WTC11 (cell line): ENCODE data around the gene TTLL5. TPM values are rescaled to one million over a fixed set of nuclear protein-coding genes. Genes with fewer than 3 reads are reported as not detected.
A peak's percentile ranks its signal among the peaks of the same experiment; 100 is the strongest.

Experiments
- ATAC-seq: fragments of 200-7000 bp; cut with Tn5 transposase; 2 replicates; pipeline ENCODE4 v1.10.0; 2021; ENCODE audit warnings: mild to moderate bottlenecking, moderate library complexity
- CTCF ChIA-PET: fragments of 300-600 bp; sonication (Branson Sonifier 250); formaldehyde crosslinking; loops from one replicate; lab custom pipeline; 2021; ENCODE audit warnings: antibody characterized with exemption; lab: Charles Lee
- POLR2A ChIA-PET: fragments of 350-600 bp; sonication (Branson Sonifier 250); formaldehyde crosslinking; loops from one replicate; lab custom pipeline; 2021; ENCODE audit warnings: antibody characterized with exemption; lab: Charles Lee
- DNase-seq: peaks from one replicate; pipeline ENCODE4 v3.0.0; 2021; ENCODE audit warnings: low spot score
- H3K27ac Mint-ChIP-seq: 2 replicates; pipeline ENCODE4 v1.8.0; 2021; ENCODE audit warnings: mixed read lengths
- H3K27me3 Mint-ChIP-seq: 2 replicates; pipeline ENCODE4 v1.8.0; 2021; ENCODE audit warnings: low read depth, mild to moderate bottlenecking, moderate library complexity, mixed read lengths
- H3K36me3 Mint-ChIP-seq: 2 replicates; pipeline ENCODE4 v1.8.0; 2021; ENCODE audit warnings: mixed read lengths
- H3K4me1 Mint-ChIP-seq: 2 replicates; pipeline ENCODE4 v1.8.0; 2022; ENCODE audit warnings: mixed read lengths
- H3K4me3 Mint-ChIP-seq: 2 replicates; pipeline ENCODE4 v1.8.0; 2021; ENCODE audit warnings: mild to moderate bottlenecking, moderate library complexity, mixed read lengths
- H3K9me3 Mint-ChIP-seq: 2 replicates; pipeline ENCODE4 v1.8.0; 2021; ENCODE audit warnings: mixed read lengths
- ATF1 ChIP-seq: sonication (generic); formaldehyde crosslinking; IDR thresholded peaks from 2 replicates; pipeline ENCODE4 v1.8.1; 2023; ENCODE audit warnings: mild to moderate bottlenecking, moderate library complexity, missing genetic modification reagents
- ELF4 ChIP-seq: sonication (generic); formaldehyde crosslinking; IDR thresholded peaks from 2 replicates; pipeline ENCODE4 v1.8.1; 2022; ENCODE audit warnings: low read depth, mild to moderate bottlenecking, moderate library complexity, missing genetic modification reagents
- JAZF1 ChIP-seq: fragments of 250-450 bp; sonication (Bioruptor Pico); IDR thresholded peaks from 2 replicates; pipeline ENCODE4 v1.9.0; 2021; ENCODE audit warnings: moderate library complexity, mild to moderate bottlenecking, inconsistent platforms
- PRRX2 ChIP-seq: fragments of 250-450 bp; sonication (Bioruptor Pico); IDR thresholded peaks from 2 replicates; pipeline ENCODE4 v1.8.0; 2021; ENCODE audit warnings: mild to moderate bottlenecking
- SMAD3 ChIP-seq: sonication (generic); formaldehyde crosslinking; IDR thresholded peaks from 2 replicates; pipeline ENCODE4 v1.8.0; 2022; ENCODE audit warnings: missing genetic modification reagents, mild to moderate bottlenecking, borderline replicate concordance
- TCF7 ChIP-seq: sonication (generic); formaldehyde crosslinking; IDR thresholded peaks from 2 replicates; pipeline ENCODE4 v1.8.0; 2022; ENCODE audit warnings: mild to moderate bottlenecking, low read depth, missing genetic modification reagents, moderate library complexity
- TEAD4 ChIP-seq: sonication (generic); formaldehyde crosslinking; IDR thresholded peaks from 2 replicates; pipeline ENCODE4 v1.8.0; 2022; ENCODE audit warnings: mild to moderate bottlenecking, missing genetic modification reagents
- TP53 ChIP-seq: sonication (generic); formaldehyde crosslinking; IDR thresholded peaks from 2 replicates; pipeline ENCODE4 v1.8.1; 2023; ENCODE audit warnings: mild to moderate bottlenecking, missing genetic modification reagents
- ZNF219 ChIP-seq: sonication (generic); formaldehyde crosslinking; IDR thresholded peaks from 2 replicates; pipeline ENCODE4 v1.8.0; 2023; ENCODE audit warnings: missing genetic modification reagents, mild to moderate bottlenecking, borderline replicate concordance
- ZNF232 ChIP-seq: sonication (generic); formaldehyde crosslinking; IDR thresholded peaks from 2 replicates; pipeline ENCODE4 v1.8.0; 2022; ENCODE audit warnings: mild to moderate bottlenecking, missing genetic modification reagents
- ZNF396 ChIP-seq: fragments of 250-450 bp; sonication (Bioruptor Pico); IDR thresholded peaks from 2 replicates; pipeline ENCODE4 v1.8.0; 2021; ENCODE audit warnings: mild to moderate bottlenecking, moderate library complexity, borderline replicate concordance
- total RNA-seq: library from RNA; stranded (reverse); gene quantifications from 3 replicates; pipeline ENCODE4 v1.2.3, GENCODE V29; 2021
- TF ChIP-seq, protein P1 (sequence below): fragments of 200-600 bp; IDR thresholded peaks from 2 replicates; pipeline ENCODE4 v1.8.0; 2022; ENCODE audit warnings: antibody characterized with exemption
- TF ChIP-seq, protein P2 (sequence below): sonication (generic); formaldehyde crosslinking; IDR thresholded peaks from 2 replicates; pipeline ENCODE4 v1.8.0; 2022; ENCODE audit warnings: missing genetic modification reagents
- TF ChIP-seq, protein P3 (sequence below): sonication (generic); formaldehyde crosslinking; IDR thresholded peaks from 2 replicates; pipeline ENCODE4 v1.8.0; 2022; ENCODE audit warnings: mild to moderate bottlenecking, missing genetic modification reagents
- TF ChIP-seq, protein P4 (sequence below): sonication (generic); formaldehyde crosslinking; IDR thresholded peaks from 2 replicates; pipeline ENCODE4 v1.8.1; 2022; ENCODE audit warnings: low read depth, missing genetic modification reagents, borderline replicate concordance
- TF ChIP-seq, protein P5 (sequence below): fragments of 250-450 bp; sonication (Bioruptor Pico); IDR thresholded peaks from 2 replicates; pipeline ENCODE4 v1.8.0; 2021; ENCODE audit warnings: mild to moderate bottlenecking
- TF ChIP-seq, protein P6 (sequence below): sonication (generic); formaldehyde crosslinking; IDR thresholded peaks from 2 replicates; pipeline ENCODE4 v1.8.1; 2022; ENCODE audit warnings: mild to moderate bottlenecking, missing genetic modification reagents, moderate library complexity, borderline replicate concordance
- TF ChIP-seq, protein P7 (sequence below): sonication (generic); formaldehyde crosslinking; IDR thresholded peaks from 2 replicates; pipeline ENCODE4 v1.8.0; 2022; ENCODE audit warnings: mild to moderate bottlenecking, missing genetic modification reagents

TTLL5 gene
- total RNA-seq, 1 experiment from 2014 or later, result 39.6 TPM

DNA sequence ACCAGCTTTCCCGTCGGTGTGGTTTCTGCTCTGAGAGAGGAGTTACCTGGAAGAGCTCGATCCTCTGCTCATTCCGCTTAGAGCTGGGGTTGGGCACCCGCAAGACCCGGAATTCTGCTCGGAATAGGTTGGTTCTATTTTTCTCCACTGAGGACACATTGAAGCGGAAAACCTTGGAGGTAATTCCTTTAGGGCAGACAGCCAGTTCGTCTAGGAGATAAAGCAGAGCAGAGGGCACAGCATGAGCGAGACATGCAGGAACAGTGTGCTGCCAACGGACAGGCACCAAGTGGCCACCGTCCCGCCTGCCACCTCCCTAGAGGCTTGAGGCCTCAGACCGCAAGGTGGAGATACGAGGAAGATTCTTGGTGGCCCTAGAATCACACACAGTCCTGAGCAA lies 310.5 kb downstream of the TTLL5 start:
- no peaks in the 10 kb centered on the region for H3K36me3 Mint-ChIP-seq
- 0 out of 2 replicates have a peak, but pooled peaks cover under 1% of the 10 kb centered on the region for H3K9me3 Mint-ChIP-seq
- ATAC-seq, result no peak
- no peak overlapping the region for H3K4me3 Mint-ChIP-seq
- POLR2A ChIA-PET, result no interaction called here
- TF ChIP-seq, protein P1, sequence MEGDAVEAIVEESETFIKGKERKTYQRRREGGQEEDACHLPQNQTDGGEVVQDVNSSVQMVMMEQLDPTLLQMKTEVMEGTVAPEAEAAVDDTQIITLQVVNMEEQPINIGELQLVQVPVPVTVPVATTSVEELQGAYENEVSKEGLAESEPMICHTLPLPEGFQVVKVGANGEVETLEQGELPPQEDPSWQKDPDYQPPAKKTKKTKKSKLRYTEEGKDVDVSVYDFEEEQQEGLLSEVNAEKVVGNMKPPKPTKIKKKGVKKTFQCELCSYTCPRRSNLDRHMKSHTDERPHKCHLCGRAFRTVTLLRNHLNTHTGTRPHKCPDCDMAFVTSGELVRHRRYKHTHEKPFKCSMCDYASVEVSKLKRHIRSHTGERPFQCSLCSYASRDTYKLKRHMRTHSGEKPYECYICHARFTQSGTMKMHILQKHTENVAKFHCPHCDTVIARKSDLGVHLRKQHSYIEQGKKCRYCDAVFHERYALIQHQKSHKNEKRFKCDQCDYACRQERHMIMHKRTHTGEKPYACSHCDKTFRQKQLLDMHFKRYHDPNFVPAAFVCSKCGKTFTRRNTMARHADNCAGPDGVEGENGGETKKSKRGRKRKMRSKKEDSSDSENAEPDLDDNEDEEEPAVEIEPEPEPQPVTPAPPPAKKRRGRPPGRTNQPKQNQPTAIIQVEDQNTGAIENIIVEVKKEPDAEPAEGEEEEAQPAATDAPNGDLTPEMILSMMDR, result no peak
- TF ChIP-seq, protein P2, sequence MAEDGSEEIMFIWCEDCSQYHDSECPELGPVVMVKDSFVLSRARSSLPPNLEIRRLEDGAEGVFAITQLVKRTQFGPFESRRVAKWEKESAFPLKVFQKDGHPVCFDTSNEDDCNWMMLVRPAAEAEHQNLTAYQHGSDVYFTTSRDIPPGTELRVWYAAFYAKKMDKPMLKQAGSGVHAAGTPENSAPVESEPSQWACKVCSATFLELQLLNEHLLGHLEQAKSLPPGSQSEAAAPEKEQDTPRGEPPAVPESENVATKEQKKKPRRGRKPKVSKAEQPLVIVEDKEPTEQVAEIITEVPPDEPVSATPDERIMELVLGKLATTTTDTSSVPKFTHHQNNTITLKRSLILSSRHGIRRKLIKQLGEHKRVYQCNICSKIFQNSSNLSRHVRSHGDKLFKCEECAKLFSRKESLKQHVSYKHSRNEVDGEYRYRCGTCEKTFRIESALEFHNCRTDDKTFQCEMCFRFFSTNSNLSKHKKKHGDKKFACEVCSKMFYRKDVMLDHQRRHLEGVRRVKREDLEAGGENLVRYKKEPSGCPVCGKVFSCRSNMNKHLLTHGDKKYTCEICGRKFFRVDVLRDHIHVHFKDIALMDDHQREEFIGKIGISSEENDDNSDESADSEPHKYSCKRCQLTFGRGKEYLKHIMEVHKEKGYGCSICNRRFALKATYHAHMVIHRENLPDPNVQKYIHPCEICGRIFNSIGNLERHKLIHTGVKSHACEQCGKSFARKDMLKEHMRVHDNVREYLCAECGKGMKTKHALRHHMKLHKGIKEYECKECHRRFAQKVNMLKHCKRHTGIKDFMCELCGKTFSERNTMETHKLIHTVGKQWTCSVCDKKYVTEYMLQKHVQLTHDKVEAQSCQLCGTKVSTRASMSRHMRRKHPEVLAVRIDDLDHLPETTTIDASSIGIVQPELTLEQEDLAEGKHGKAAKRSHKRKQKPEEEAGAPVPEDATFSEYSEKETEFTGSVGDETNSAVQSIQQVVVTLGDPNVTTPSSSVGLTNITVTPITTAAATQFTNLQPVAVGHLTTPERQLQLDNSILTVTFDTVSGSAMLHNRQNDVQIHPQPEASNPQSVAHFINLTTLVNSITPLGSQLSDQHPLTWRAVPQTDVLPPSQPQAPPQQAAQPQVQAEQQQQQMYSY (CRISPR knock-in tag), result peak; percentile 63
- TF ChIP-seq, protein P3, sequence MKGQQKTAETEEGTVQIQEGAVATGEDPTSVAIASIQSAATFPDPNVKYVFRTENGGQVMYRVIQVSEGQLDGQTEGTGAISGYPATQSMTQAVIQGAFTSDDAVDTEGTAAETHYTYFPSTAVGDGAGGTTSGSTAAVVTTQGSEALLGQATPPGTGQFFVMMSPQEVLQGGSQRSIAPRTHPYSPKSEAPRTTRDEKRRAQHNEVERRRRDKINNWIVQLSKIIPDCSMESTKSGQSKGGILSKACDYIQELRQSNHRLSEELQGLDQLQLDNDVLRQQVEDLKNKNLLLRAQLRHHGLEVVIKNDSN (CRISPR knock-in tag), result no peak
- TF ChIP-seq, all 79 proteins: peak for 1
- Mint-ChIP-seq H3K27me3 (no peaks in the 10 kb centered on the region), H3K27ac (no peak overlapping the region), H3K4me1 (peaks cover 13% of the 10 kb centered on the region)
- no peak for DNase-seq
- CTCF ChIA-PET, result interaction anchor here (1.3 kb wide), 1 partner anchor 11 kb away, joined by 7 read pairs; the partner anchor contains the start of gene TGFB3

DNA sequence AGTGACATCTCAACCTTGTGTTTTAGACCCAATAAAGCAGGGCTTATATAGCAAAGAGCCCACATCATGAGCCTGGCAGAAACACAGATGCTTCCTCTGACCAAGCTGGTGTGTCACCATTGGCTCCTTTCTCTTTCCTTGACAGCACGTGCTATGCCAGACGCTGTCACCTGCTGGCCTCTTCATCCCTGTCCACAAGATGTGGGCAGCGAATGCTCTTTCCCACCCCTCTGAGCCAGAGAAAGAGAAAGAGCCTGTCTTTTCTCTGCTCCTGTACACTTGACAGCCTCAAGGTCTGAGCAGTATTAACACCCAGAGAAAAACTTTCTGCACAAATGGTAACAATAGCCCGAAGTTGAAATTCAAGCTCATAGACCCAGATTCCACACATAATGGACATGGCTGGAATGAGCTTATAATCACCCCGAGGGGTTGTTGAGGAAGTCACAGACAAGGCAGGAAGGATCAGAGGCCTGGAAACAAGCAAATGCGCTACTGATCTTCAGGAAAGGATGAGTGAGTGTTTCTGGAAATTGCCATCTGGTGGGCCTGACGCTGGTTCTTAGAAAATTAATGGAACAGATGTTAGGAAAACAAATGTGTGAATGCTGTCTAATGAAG lies 311.9 kb downstream of the TTLL5 start:
- H3K9me3 Mint-ChIP-seq, result no peaks in the 10 kb centered on the region

DNA sequence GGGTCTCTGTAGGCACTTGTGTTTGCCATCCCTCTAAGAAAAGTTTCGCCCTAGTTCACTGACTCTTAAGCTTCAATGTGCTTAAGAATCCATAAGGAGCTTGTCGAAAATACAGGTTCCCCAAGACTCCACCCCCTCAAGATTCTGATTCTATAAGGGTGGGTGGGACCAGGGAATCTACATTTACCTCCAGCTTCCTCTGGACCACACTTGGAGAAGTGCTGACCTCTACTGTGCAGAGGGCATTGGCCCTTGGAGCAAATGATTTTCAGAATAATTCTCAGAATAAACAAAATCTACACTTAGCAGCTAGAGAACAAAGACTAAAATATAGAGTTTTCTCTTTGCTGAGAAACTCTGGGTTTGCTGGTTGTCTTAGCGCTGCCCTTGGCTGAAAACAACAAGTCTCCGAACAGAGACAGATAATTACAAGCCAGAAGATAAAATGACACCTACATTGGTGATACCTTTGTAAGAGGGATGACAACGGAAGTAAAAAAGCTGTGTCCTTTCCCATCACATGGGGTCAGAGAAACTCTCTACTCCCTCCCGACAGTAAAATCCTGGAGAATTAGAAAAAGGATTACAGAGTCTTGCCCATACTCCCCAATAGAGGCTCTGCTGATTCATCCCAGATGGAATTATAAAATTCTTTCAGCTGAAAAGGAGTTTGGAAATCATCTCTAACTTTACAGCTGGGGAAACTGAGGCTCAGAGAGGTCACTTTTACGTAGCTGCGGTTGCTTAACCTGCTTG lies 316.0 kb downstream of the TTLL5 start:
- POLR2A ChIA-PET, result interaction anchor here (0.5 kb wide), 1 partner anchor 62 kb away, joined by 5 read pairs; no protein-coding TSS in a partner anchor
- peaks cover 11% of the 10 kb centered on the region for H3K27me3 Mint-ChIP-seq
- no peaks in the 10 kb centered on the region for H3K9me3 Mint-ChIP-seq
- H3K27ac Mint-ChIP-seq, result no peak overlapping the region
- peak; percentile 34 for ATAC-seq
- peaks cover 52% of the 10 kb centered on the region for H3K4me1 Mint-ChIP-seq
- no peak for DNase-seq
- CTCF ChIA-PET, result interaction anchor here (0.9 to 10.6 kb wide), 10 partner anchors 49 to 416 kb away, joined by 3 to 307 read pairs (median 6); no protein-coding TSS in a partner anchor
- H3K36me3 Mint-ChIP-seq, result no peaks in the 10 kb centered on the region
- no peak overlapping the region for H3K4me3 Mint-ChIP-seq
- no peak for TF ChIP-seq TEAD4 (CRISPR knock-in tag)
- TF ChIP-seq, protein P4, sequence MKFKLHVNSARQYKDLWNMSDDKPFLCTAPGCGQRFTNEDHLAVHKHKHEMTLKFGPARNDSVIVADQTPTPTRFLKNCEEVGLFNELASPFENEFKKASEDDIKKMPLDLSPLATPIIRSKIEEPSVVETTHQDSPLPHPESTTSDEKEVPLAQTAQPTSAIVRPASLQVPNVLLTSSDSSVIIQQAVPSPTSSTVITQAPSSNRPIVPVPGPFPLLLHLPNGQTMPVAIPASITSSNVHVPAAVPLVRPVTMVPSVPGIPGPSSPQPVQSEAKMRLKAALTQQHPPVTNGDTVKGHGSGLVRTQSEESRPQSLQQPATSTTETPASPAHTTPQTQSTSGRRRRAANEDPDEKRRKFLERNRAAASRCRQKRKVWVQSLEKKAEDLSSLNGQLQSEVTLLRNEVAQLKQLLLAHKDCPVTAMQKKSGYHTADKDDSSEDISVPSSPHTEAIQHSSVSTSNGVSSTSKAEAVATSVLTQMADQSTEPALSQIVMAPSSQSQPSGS, result no peak
- no peak for TF ChIP-seq ZNF219 (CRISPR knock-in tag)
- no peak for TF ChIP-seq JAZF1
- TF ChIP-seq TP53 (CRISPR knock-in tag), result no peak
- no peak for TF ChIP-seq ZNF232 (CRISPR knock-in tag)
- TF ChIP-seq ZNF396 (CRISPR knock-in tag), result no peak
- TF ChIP-seq, protein P5, sequence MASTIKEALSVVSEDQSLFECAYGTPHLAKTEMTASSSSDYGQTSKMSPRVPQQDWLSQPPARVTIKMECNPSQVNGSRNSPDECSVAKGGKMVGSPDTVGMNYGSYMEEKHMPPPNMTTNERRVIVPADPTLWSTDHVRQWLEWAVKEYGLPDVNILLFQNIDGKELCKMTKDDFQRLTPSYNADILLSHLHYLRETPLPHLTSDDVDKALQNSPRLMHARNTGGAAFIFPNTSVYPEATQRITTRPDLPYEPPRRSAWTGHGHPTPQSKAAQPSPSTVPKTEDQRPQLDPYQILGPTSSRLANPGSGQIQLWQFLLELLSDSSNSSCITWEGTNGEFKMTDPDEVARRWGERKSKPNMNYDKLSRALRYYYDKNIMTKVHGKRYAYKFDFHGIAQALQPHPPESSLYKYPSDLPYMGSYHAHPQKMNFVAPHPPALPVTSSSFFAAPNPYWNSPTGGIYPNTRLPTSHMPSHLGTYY (CRISPR knock-in tag), result no peak
- TF ChIP-seq TCF7 (CRISPR knock-in tag), result no peak
- TF ChIP-seq PRRX2 (CRISPR knock-in tag), result no peak
- no peak for TF ChIP-seq ATF1 (CRISPR knock-in tag)
- TF ChIP-seq, protein P6, sequence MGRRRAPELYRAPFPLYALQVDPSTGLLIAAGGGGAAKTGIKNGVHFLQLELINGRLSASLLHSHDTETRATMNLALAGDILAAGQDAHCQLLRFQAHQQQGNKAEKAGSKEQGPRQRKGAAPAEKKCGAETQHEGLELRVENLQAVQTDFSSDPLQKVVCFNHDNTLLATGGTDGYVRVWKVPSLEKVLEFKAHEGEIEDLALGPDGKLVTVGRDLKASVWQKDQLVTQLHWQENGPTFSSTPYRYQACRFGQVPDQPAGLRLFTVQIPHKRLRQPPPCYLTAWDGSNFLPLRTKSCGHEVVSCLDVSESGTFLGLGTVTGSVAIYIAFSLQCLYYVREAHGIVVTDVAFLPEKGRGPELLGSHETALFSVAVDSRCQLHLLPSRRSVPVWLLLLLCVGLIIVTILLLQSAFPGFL (CRISPR knock-in tag), result no peak
- TF ChIP-seq, protein P7, sequence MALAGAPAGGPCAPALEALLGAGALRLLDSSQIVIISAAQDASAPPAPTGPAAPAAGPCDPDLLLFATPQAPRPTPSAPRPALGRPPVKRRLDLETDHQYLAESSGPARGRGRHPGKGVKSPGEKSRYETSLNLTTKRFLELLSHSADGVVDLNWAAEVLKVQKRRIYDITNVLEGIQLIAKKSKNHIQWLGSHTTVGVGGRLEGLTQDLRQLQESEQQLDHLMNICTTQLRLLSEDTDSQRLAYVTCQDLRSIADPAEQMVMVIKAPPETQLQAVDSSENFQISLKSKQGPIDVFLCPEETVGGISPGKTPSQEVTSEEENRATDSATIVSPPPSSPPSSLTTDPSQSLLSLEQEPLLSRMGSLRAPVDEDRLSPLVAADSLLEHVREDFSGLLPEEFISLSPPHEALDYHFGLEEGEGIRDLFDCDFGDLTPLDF (CRISPR knock-in tag), result no peak
- TF ChIP-seq ELF4 (CRISPR knock-in tag), result no peak

More for the DNA sequence above, 311.9 kb downstream of the TTLL5 start:
- DNase-seq (no peak), ATAC-seq (no peak)
- POLR2A ChIA-PET, result no interaction called here
- H3K27ac Mint-ChIP-seq, result 0 out of 2 replicates have a peak overlapping the region, but pooled peaks have one; percentile 37
- H3K36me3 Mint-ChIP-seq, result no peaks in the 10 kb centered on the region
- CTCF ChIA-PET, result interaction anchor here (1.3 to 1.8 kb wide), 4 partner anchors 10 to 264 kb away, joined by 5 to 9 read pairs (median 7); partner anchors contain the start of gene TGFB3
- TF ChIP-seq SMAD3 (CRISPR knock-in tag), result no peak
- H3K27me3 Mint-ChIP-seq, result no peaks in the 10 kb centered on the region; the same call in 1 of the 2 replicates
- peaks cover 27% of the 10 kb centered on the region for H3K4me1 Mint-ChIP-seq
- H3K4me3 Mint-ChIP-seq, result no peak overlapping the region
